ENCODE measurements around the gene TXNDC11.

- TF ChIP-seq POLR2AphosphoS5 (IDR thresholded peaks at IDR 0.05; ENCODE audit: low read depth): no peak
- TF ChIP-seq CTCF (conservative IDR thresholded peaks at IDR 0.05; ENCODE audit: low read depth in 2 of 2): no peak
- TF ChIP-seq EZH2phosphoT487 (IDR thresholded peaks at IDR 0.05; ENCODE audit: unreplicated experiment): no peak
- TF ChIP-seq REST (IDR thresholded peaks at IDR 0.05; ENCODE audit: unreplicated experiment): no peak
- TF ChIP-seq EZH2 (IDR thresholded peaks at IDR 0.05; ENCODE audit: low read depth, unreplicated experiment): no peak
- no peak for TF ChIP-seq CREB1 (CRISPR knock-in tag; IDR thresholded peaks at IDR 0.05; ENCODE audit: low read depth)
- TF ChIP-seq JUNB (IDR thresholded peaks at IDR 0.05; ENCODE audit: unreplicated experiment): no peak
- TF ChIP-seq ETS1 (IDR thresholded peaks at IDR 0.05): no peak
- TF ChIP-seq ZNF114 (CRISPR knock-in tag; IDR thresholded peaks at IDR 0.05): no peak
- no peak for TF ChIP-seq STAT1 (IDR thresholded peaks at IDR 0.05; ENCODE audit: unreplicated experiment)
- no peak for TF ChIP-seq ZNF462 (CRISPR knock-in tag; IDR thresholded peaks at IDR 0.05)
- TF ChIP-seq NANOG (IDR thresholded peaks at IDR 0.05; ENCODE audit: borderline replicate concordance): no peak
These were observed 23.5 kb downstream of the TXNDC11 start for GRCh38 chr16:11719171-11719570.
